Pancreas (tissue), 10 donors: ENCODE data around the gene CFAP77. TPM values are rescaled to one million over a fixed set of nuclear protein-coding genes. Genes with fewer than 3 reads are reported as not detected.

Experiments used
- ATAC-seq, 4 donors: fragments of 200-7000 bp; cut with Tn5 transposase; one replicate each; pipeline versions ENCODE4 v1.8.0 to v1.9.1; 2020; ENCODE audit warnings: mild to moderate bottlenecking in 4 of 4, moderate library complexity in 4 of 4
- DNase-seq, 6 donors: peaks; one replicate each; pipeline ENCODE4 v3.0.0-alpha.2; 2020
- FAIRE-seq: peaks from 2 replicates; lab custom pipeline; 2012; peaks lifted over from hg19 to GRCh38; lab: Jason Lieb, UNC
- H3K27ac ChIP-seq, 4 donors: fragments of 200-600 bp; sonication (generic); 1 replicate in 3 of 4; 2 replicates in 1 of 4; pipeline versions ENCODE4 v1.5.0 to v1.8.0; 2020
- H3K27me3 ChIP-seq, 4 donors: fragments of 200-600 bp; one replicate each; pipeline ENCODE4 v1.8.0; 2021
- H3K36me3 ChIP-seq, 3 donors: fragments of 200-600 bp; sonication (generic) in 1 of 3; one replicate each; pipeline versions ENCODE4 v1.5.0 to v1.8.0; 2020 to 2021
- H3K4me1 ChIP-seq, 3 donors: fragments of 200-600 bp; one replicate each; pipeline ENCODE4 v1.8.0; 2021
- H3K4me3 ChIP-seq, 4 donors: fragments of 200-600 bp; sonication (generic) in 2 of 4; one replicate each; pipeline versions ENCODE4 v1.5.0 to v1.8.0; 2020 to 2021
- H3K9me3 ChIP-seq, 4 donors: fragments of 200-600 bp; one replicate each; pipeline ENCODE4 v1.8.0; 2021
- CTCF ChIP-seq, 4 donors: fragments of 200-600 bp; sonication (generic) in 3 of 4; IDR thresholded peaks; one replicate each; pipeline versions ENCODE4 v1.5.0 to v1.8.0; 2021; ENCODE audit warnings: antibody characterized with exemption in 4 of 4
- WGBS, 2 donors: extraction: QIAGEN DNeasy Blood & Tissue Kit; methylation state at CpG; one replicate each; pipeline ENCODE4 v1.1.7; 2013; 5-methylcytosine and 5-hydroxymethylcytosine counted together
- intact Hi-C, 3 donors: fragments of 100-400 bp; cut with DNase I; formaldehyde crosslinking; loops; one replicate each; pipeline versions ENCODE4 v1.11.1 to v1.14.2; 2022
- polyA plus RNA-seq, 2 donors: library from polyadenylated mRNA; stranded (reverse); fragments of 200-250 nt; gene quantifications; one replicate each; pipeline ENCODE4 v1.2.3, GENCODE V29; 2013
- total RNA-seq, 6 donors: library from RNA; stranded (reverse); fragmentation: NEBNext Ultra II Directional in 4 of 6; extraction: Animal tissue kit (Norgen Biotek cat#: 25700) in 4 of 6; gene quantifications; one replicate each; pipeline versions ENCODE4 v1.2.1 to v1.2.4, GENCODE V29; 2021 to 2023
- donor health status: healthy with polysubstance abuse.
- donor health status: DM: no; HTN: no; CAD: no; lungs with moderate emphysema.
- donor health status: DM: no; HTN: no; CAD: no.
- donor health status: control.
- donor health status: control.
- donor health status: Bipolar disorder and iron deficiency.
- donor health status: DM: yes; HTN: yes; CAD: no.
- donor health status: DM: no; HTN: no; CAD: no.
- donor health status: DM: no; HTN: no; CAD: no.
- donor health status: DM: yes; HTN: yes; CAD: no.

CFAP77 gene
- total and polyA plus RNA-seq, 8 donors = not detected

GRCh38 chr9:132586830-132587591 lies 177.0 kb downstream of the CFAP77 start:
- no peaks in the 10 kb centered on the region for H3K36me3 ChIP-seq
- FAIRE-seq = no peak
- no peak for DNase-seq
- no peaks in the 10 kb centered on the region for H3K9me3 ChIP-seq
- H3K4me3 ChIP-seq = no peak overlapping the region
- H3K27me3 ChIP-seq = peaks cover 0 to 68% (median 28%) of the 10 kb centered on the region in 4 donors
- no peak for ATAC-seq
- H3K27ac ChIP-seq = no peak overlapping the region
- 6 to 7% methylated on average over 66 to 74 of the region's 74 CpGs for WGBS, 2 donors
- intact Hi-C loops = no loop called here
- no peak for TF ChIP-seq CTCF (IDR thresholded peaks at IDR 0.05)
- H3K4me1 ChIP-seq = no peaks in the 10 kb centered on the region

GRCh38 chr9:132587592-132587955 lies 177.6 kb downstream of the CFAP77 start:
- TF ChIP-seq CTCF (IDR thresholded peaks at IDR 0.05) = no peak
- WGBS, 2 donors = 21 to 24% methylated on average over 5 to 6 of the region's 6 CpGs
- Histone ChIP-seq H3K27me3 (peaks cover 0 to 68% (median 28%) of the 10 kb centered on the region in 4 donors), H3K27ac (no peak overlapping the region), H3K4me1 (no peaks in the 10 kb centered on the region), H3K4me3 (no peak overlapping the region), H3K36me3 (no peaks in the 10 kb centered on the region), H3K9me3 (no peaks in the 10 kb centered on the region)
- intact Hi-C loops = no loop called here
- no peak for ATAC-seq
- FAIRE-seq = no peak
- DNase-seq = no peak

- no peak for ATAC-seq
- 47 to 48% methylated on average over 12 of the region's 12 CpGs for WGBS, 2 donors
Observed at GRCh38 chr9:132588098-132588497, 178.1 kb downstream of the CFAP77 start.

GRCh38 chr9:132588501-132589147 lies 178.6 kb downstream of the CFAP77 start:
- Histone ChIP-seq H3K27me3 (peaks cover 0 to 60% (median 24%) of the 10 kb centered on the region in 4 donors), H3K4me3 (no peak overlapping the region), H3K4me1 (no peaks in the 10 kb centered on the region), H3K27ac (no peak overlapping the region), H3K36me3 (no peaks in the 10 kb centered on the region), H3K9me3 (no peaks in the 10 kb centered on the region)
- WGBS, 2 donors = 17 to 20% methylated on average over 28 of the region's 28 CpGs
- FAIRE-seq = no peak
- no peak for DNase-seq
- intact Hi-C loops = no loop called here
- no peak for TF ChIP-seq CTCF (IDR thresholded peaks at IDR 0.05)
- no peak for ATAC-seq

More at GRCh38 chr9:132588098-132588497, 178.1 kb downstream of the CFAP77 start:
- Histone ChIP-seq H3K27me3 (peaks cover 0 to 65% (median 27%) of the 10 kb centered on the region in 4 donors), H3K27ac (no peak overlapping the region), H3K4me1 (no peaks in the 10 kb centered on the region), H3K4me3 (no peak overlapping the region), H3K9me3 (no peaks in the 10 kb centered on the region), H3K36me3 (no peaks in the 10 kb centered on the region)
- intact Hi-C loops = no loop called here
- TF ChIP-seq CTCF (IDR thresholded peaks at IDR 0.05) = no peak
- DNase-seq = no peak
- no peak for FAIRE-seq
